Naive thymus-derived CD4-positive, alpha-beta T cell (primary cell): ENCODE results near the gene LILRB2. TPM values are rescaled to one million over a fixed set of nuclear protein-coding genes. Genes with fewer than 3 reads are reported as not detected.
"Not testable (repeated sequence)": the region's sequence is repeated elsewhere in the genome, so short reads cannot be mapped to it uniquely, and the experiment has no call there.

ENCODE experiments used
- ATAC-seq: fragments of 150-1000 bp; cut with Tn5 transposase; 2 replicates; pipeline ENCODE4 v1.10.0; 2021; ENCODE audit warnings: mild to moderate bottlenecking, moderate library complexity
- CTCF ChIA-PET: fragments of 350-600 bp; sonication (Branson Sonifier 250); formaldehyde crosslinking; loops from one replicate; lab custom pipeline; 2021; ENCODE audit warnings: antibody characterized with exemption; lab: Charles Lee
- POLR2A ChIA-PET: fragments of 350-600 bp; sonication (Branson Sonifier 250); formaldehyde crosslinking; loops from one replicate; lab custom pipeline; 2021; ENCODE audit warnings: antibody characterized with exemption, inconsistent platforms; lab: Charles Lee
- DNase-seq, 9 donors: peaks; one replicate each; pipeline versions ENCODE4 v3.0.0 to v3.0.0-alpha.2; 2020 to 2022; ENCODE audit warnings: mixed read lengths in 1 of 9
- H3K27ac ChIP-seq: one replicate; pipeline ENCODE4 v1.7.0; 2013; ENCODE audit warnings: mild to moderate bottlenecking, low read depth, low read length, moderate library complexity
- H3K27me3 ChIP-seq, 2 donors: one replicate each; pipeline ENCODE4 v1.7.0; 2013; ENCODE audit warnings: low read length in 2 of 2, mild to moderate bottlenecking in 2 of 2, moderate library complexity in 2 of 2; ENCODE audit not compliant: control insufficient read depth in 2 of 2, insufficient read depth in 2 of 2
- H3K36me3 ChIP-seq, 3 experiments: 1 replicate in 2 of 3; 2 replicates in 1 of 3; pipeline ENCODE4 v1.7.0; 2013; ENCODE audit warnings: low read length in 3 of 3, mild to moderate bottlenecking in 3 of 3, moderate library complexity in 1 of 3; ENCODE audit not compliant: insufficient read depth in 3 of 3, control insufficient read depth in 2 of 3
- H3K4me1 ChIP-seq, 2 donors: one replicate each; pipeline ENCODE4 v1.7.0; 2013; ENCODE audit warnings: low read length in 2 of 2, mild to moderate bottlenecking in 2 of 2, moderate library complexity in 1 of 2; ENCODE audit not compliant: control insufficient read depth in 2 of 2, insufficient read depth in 2 of 2
- H3K4me3 ChIP-seq: 2 replicates; pipeline ENCODE4 v1.7.0; 2013; ENCODE audit warnings: mild to moderate bottlenecking, low read length
- H3K9me3 ChIP-seq, 3 experiments: 1 replicate in 2 of 3; 2 replicates in 1 of 3; pipeline ENCODE4 v1.7.0; 2013; ENCODE audit warnings: low read length in 3 of 3; ENCODE audit not compliant: control insufficient read depth in 2 of 3
- H3K27ac Mint-ChIP-seq, 9 donors: one replicate each; pipeline ENCODE4 v1.8.0; 2020 to 2022; ENCODE audit warnings: mixed read lengths in 9 of 9, mild to moderate bottlenecking in 8 of 9, moderate library complexity in 5 of 9, inconsistent platforms in 2 of 9
- H3K27me3 Mint-ChIP-seq, 5 donors: one replicate each; pipeline ENCODE4 v1.8.0; 2021 to 2022; ENCODE audit warnings: mixed read lengths in 5 of 5, mild to moderate bottlenecking in 1 of 5
- H3K36me3 Mint-ChIP-seq, 5 donors: one replicate each; pipeline ENCODE4 v1.8.0; 2020 to 2022; ENCODE audit warnings: mixed read lengths in 5 of 5, mild to moderate bottlenecking in 3 of 5, inconsistent platforms in 1 of 5
- H3K4me1 Mint-ChIP-seq, 7 donors: one replicate each; pipeline ENCODE4 v1.8.0; 2020 to 2022; ENCODE audit warnings: mixed read lengths in 7 of 7, mild to moderate bottlenecking in 3 of 7, inconsistent platforms in 1 of 7
- H3K4me3 Mint-ChIP-seq, 10 donors: one replicate each; pipeline ENCODE4 v1.8.0; 2020 to 2022; ENCODE audit warnings: mild to moderate bottlenecking in 10 of 10, mixed read lengths in 10 of 10, moderate library complexity in 6 of 10, inconsistent platforms in 2 of 10
- H3K9me3 Mint-ChIP-seq, 11 donors: one replicate each; pipeline ENCODE4 v1.8.0; 2020 to 2022; ENCODE audit warnings: mixed read lengths in 11 of 11, mild to moderate bottlenecking in 4 of 11, inconsistent platforms in 1 of 11, moderate library complexity in 1 of 11
- intact Hi-C, 2 donors: fragments of 100-400 bp; cut with micrococcal nuclease; formaldehyde crosslinking; loops; one replicate each; pipeline ENCODE4 v1.15.1; 2023
- polyA plus RNA-seq, 2 donors: library from polyadenylated mRNA; unstranded; fragments of 300-500 nt; fragmentation: Illumina TruSeq; gene quantifications; one replicate each; pipeline ENCODE4 v1.2.3, GENCODE V29; 2021
- total RNA-seq, 6 experiments: library from RNA in 5 of 6; stranded (reverse) in 5 of 6; gene quantifications; 1 replicate in 5 of 6; 2 replicates in 1 of 6; pipeline ENCODE4 v1.2.3 and lab custom pipeline; 2021 to 2026

The LILRB2 gene
- 100 to 1,000 TPM in 1 of 5 experiments, 10 to 100 TPM in 1, 1 to 10 TPM in 2, not detected in 1; 1.5 to 131 (median 6.0) TPM for total RNA-seq
- under 1 TPM in 1 of 2 donors, not detected in 1; 0.12 TPM for polyA plus RNA-seq
- not detected for total RNA-seq (lab: John Stamatoyannopoulos, UW)

DNA sequence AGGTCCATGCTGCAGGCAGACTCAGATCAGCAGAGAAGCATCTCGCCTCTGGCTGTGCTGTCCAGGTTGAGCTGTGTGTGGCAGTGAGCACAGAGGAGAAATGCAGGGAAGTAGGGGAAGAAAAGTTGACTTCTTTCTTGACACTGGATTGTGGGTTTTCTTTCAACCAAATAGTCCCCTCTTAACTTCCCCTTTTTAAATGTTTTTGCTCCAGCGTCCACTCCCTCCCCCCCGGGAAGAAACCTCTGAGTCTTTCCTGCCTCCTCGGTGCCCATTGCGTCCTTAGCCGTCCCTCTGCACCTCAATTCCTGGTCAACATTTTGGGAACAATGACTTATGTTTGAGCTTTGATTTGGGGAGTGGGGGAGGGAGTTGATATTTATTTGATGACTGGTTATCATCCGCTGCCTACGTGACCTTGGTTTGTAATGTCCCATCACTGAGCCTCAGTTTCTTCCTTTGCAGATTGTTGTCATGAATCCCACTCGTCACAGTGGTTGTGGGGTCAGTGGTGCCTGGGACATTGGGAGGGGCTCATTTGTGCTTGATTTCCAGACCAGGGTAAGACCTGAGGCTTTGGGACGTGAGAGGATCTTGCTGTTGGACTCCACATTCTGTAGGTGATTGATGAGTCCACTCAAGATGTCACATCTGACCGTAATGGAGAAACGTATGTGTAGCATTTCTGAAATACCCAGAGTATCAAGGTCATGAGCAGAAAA, at the start of gene LILRB2:
Gene LILRB2, minus strand, starts transcription at position 104 of the 722 bp plus-strand sequence. CDS start 614 bp downstream, outside the sequence.
- intact Hi-C loops: no loop called here

DNA sequence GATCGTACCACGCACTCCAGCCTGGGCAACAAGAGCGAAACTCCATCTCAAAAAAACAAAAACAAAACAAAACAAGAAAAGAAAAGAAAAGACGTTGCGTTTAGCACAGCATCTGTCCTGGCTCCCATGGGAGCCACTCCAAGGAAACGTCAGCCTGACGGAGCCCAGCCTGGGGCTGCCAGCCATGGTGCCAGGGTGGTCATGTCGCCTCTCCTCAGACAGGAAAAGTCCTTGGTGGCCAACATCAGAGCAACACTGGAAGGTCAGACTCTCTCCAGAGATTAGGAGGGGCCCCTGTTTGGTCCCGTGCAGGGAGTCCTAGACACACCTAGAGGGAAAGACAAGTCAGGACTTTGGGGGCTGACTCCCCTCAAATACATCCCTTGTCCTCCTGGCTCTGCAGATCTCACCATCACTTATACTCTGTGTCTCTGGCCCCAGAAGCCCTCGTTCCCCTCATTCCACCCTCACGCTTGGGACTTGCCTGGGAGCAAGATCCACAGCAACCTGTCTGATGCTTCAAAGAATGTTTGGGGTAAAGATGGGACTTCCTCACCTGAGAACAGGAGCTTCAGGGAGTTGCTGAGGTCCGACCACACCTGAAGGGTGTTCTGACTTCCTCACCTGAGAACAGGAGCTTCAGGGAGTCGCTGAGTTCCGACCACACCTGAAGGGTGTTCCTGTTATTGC, 48.7 kb upstream of the LILRB2 start:
- ChIA-PET CTCF (interaction anchor here (0.9 to 1.6 kb wide), 3 partner anchors 8 to 61 kb away, joined by 4 read pairs; no protein-coding TSS in a partner anchor), POLR2A (no interaction called here)
- Histone ChIP-seq H3K9me3 (no peaks in the 10 kb centered on the region), H3K36me3 (no peaks in the 10 kb centered on the region), H3K4me1 (peaks cover 0 to 7% of the 10 kb centered on the region in 2 donors), H3K4me3 (no peak overlapping the region), H3K27ac (no peak overlapping the region), H3K27me3 (no peaks in the 10 kb centered on the region)
- no peak overlapping the region for H3K4me3 Mint-ChIP-seq
- no peaks in the 10 kb centered on the region for H3K36me3 Mint-ChIP-seq
- H3K27me3 Mint-ChIP-seq: peaks cover 0 to 16% (median 3%) of the 10 kb centered on the region in 5 donors
- ATAC-seq: no peak
- peaks cover 5 to 21% (median 14%) of the 10 kb centered on the region in 7 donors for H3K4me1 Mint-ChIP-seq
- H3K27ac Mint-ChIP-seq: peak overlapping the region in 1 of 9 donors; percentile 70
- intact Hi-C loops: loop anchor here (5.0 kb wide), 2 partner anchors 108 to 118 kb away; partner anchors contain the start of gene LENG8 (in 1 of the 2)
- no peaks in the 10 kb centered on the region for H3K9me3 Mint-ChIP-seq
- DNase-seq: no peak

More for the DNA sequence above, at the start of gene LILRB2:
- Mint-ChIP-seq H3K9me3 (no peaks in the 10 kb centered on the region), H3K4me3 (peak within 1 kb of the TSS in 1 of 10 donors; percentile 27), H3K36me3 (peaks cover 0 to 5% (median 0%) of the 10 kb centered on the region in 5 donors), H3K4me1 (peaks cover 0 to 11% (median 6%) of the 10 kb centered on the region in 7 donors), H3K27ac (no peak within 1 kb of the TSS), H3K27me3 (peaks cover 27 to 37% (median 28%) of the 10 kb centered on the region in 5 donors)
- no peaks in the 10 kb centered on the region for H3K36me3 ChIP-seq
- no peaks in the 10 kb centered on the region for H3K9me3 ChIP-seq
- H3K4me1 ChIP-seq: no peaks in the 10 kb centered on the region
- H3K27ac ChIP-seq: no peak within 1 kb of the TSS
- DNase-seq (no peak), ATAC-seq (peak; percentile 47)
- CTCF ChIA-PET: no interaction called here
- H3K4me3 ChIP-seq: no peak within 1 kb of the TSS
- no peaks in the 10 kb centered on the region for H3K27me3 ChIP-seq
- POLR2A ChIA-PET: no interaction called here

DNA sequence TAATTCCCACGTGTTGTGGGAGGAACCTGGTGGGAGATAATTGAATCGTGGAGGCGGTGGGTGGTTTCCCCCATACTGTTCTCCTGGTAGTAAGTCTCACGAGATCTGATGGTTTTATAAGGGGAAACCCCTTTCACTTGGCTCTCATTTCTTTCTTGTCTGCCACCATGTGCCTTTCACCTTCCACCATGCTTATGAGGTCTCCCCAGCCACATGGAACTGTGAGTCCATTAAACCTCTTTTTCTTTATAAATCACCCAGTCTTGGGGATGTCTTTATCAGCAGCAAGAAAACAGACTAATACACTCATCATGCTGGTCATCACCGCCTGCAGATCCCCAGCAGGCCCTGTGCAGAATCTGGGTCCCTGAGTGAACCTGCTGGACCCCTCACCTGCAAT, 47.9 kb upstream of the LILRB2 start:
- H3K4me3 ChIP-seq, DNase-seq, H3K9me3 Mint-ChIP-seq, H3K27me3 ChIP-seq, H3K9me3 ChIP-seq, H3K36me3 ChIP-seq, H3K36me3 Mint-ChIP-seq, ATAC-seq, H3K4me1 ChIP-seq, H3K4me3 Mint-ChIP-seq, H3K27ac ChIP-seq: not testable (repeated sequence)
- CTCF ChIA-PET: interaction anchor here (6.4 kb wide), 1 partner anchor 62 kb away, joined by 135 read pairs; no protein-coding TSS in a partner anchor
- intact Hi-C loops: loop anchor here (5.0 kb wide), 2 partner anchors 109 to 119 kb away; partner anchors contain the start of gene LENG8 (in 1 of the 2)
- POLR2A ChIA-PET: interaction anchor here (5.2 kb wide), 1 partner anchor 60 kb away, joined by 20 read pairs; no protein-coding TSS in a partner anchor
- peaks cover 4 to 21% (median 14%) of the 10 kb centered on the region in 7 donors for H3K4me1 Mint-ChIP-seq
- peak overlapping the region in 2 of 9 donors; percentile 51 to 63 for H3K27ac Mint-ChIP-seq
- peaks cover 0 to 18% (median 0%) of the 10 kb centered on the region in 5 donors for H3K27me3 Mint-ChIP-seq

DNA sequence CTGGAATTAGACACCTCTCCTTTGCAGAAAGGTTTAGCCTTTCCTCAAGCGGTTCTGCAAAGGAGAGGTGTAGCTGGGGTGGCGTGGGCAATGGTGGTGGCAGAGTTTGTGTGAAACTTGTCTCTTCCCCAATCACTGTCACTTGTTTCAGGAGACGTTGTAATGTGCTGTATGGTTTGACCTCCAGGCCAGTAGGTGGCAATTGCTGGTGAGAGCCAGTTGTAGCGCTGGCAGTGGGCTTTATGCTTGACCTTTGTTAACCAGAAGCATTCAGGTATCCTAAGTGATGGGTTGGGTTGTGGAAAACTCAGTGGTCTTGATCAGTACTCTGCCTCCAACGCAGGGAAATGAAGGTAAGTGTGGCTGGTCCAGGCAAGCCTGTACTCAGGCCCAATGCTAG, 44.7 kb upstream of the LILRB2 start:
- Mint-ChIP-seq H3K4me3 (no peak overlapping the region), H3K4me1 (peaks cover 4 to 21% (median 14%) of the 10 kb centered on the region in 7 donors), H3K9me3 (peaks cover 0 to 1% (median 0%) of the 10 kb centered on the region in 11 donors), H3K36me3 (no peaks in the 10 kb centered on the region), H3K27ac (no peak overlapping the region), H3K27me3 (peaks cover 4 to 19% (median 5%) of the 10 kb centered on the region in 5 donors)
- intact Hi-C loops: loop anchor here (1.0 to 5.0 kb wide), 4 partner anchors 29 to 122 kb away; partner anchors contain the start of gene LENG8 (in 1 of the 2)
- no peaks in the 10 kb centered on the region for H3K36me3 ChIP-seq
- CTCF ChIA-PET: interaction anchor here (0.5 to 6.4 kb wide), 6 partner anchors 8 to 100 kb away, joined by 3 to 135 read pairs (median 6); partner anchors contain the start of gene LILRA4
- no peak overlapping the region for H3K4me3 ChIP-seq
- ATAC-seq (no peak), DNase-seq (no peak)
- POLR2A ChIA-PET: interaction anchor here (0.9 to 5.2 kb wide), 3 partner anchors 46 to 65 kb away, joined by 3 to 20 read pairs (median 11); no protein-coding TSS in a partner anchor
- H3K27ac ChIP-seq: no peak overlapping the region
- H3K4me1 ChIP-seq: peaks cover 0 to 7% of the 10 kb centered on the region in 2 donors
- no peaks in the 10 kb centered on the region for H3K9me3 ChIP-seq
- no peaks in the 10 kb centered on the region for H3K27me3 ChIP-seq

DNA sequence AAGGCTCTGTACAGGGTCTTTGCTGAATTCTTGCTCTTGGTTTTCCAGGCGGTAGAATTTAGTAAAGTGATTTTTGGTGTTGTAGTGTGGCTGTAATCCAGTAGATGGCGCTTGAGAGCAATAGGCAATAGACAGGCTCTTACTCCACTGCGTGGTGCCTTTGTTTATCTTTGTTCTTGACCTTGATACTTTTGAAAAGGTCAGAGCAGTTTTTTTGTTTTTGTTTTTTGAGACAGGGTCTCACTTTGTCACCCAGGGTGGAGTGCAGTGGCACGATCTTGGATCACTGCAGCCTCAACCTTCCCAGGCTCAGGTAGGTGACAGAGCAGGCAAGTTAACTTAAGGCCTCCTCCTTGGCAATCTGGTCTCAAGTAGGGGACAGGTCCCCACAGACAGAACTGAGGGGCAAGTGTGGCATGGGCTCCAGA, 44.3 kb upstream of the LILRB2 start:
- peaks cover 4 to 21% (median 14%) of the 10 kb centered on the region in 7 donors for H3K4me1 Mint-ChIP-seq
- ChIA-PET POLR2A (interaction anchor here (0.9 to 5.2 kb wide), 3 partner anchors 46 to 65 kb away, joined by 3 to 20 read pairs (median 11); no protein-coding TSS in a partner anchor), CTCF (interaction anchor here (0.9 to 6.4 kb wide), 5 partner anchors 14 to 66 kb away, joined by 3 to 135 read pairs (median 5); partner anchors contain the start of gene LILRA4)
- no peak overlapping the region for H3K4me3 Mint-ChIP-seq
- intact Hi-C loops: loop anchor here (1.0 to 5.0 kb wide), 4 partner anchors 29 to 122 kb away; partner anchors contain the start of gene LENG8 (in 1 of the 2)
- H3K9me3 Mint-ChIP-seq: peaks cover 0 to 1% (median 0%) of the 10 kb centered on the region in 11 donors
- H3K27me3 ChIP-seq: no peaks in the 10 kb centered on the region
- DNase-seq (peak in 8 of 9 donors; percentile 35 to 74 (median 62)), ATAC-seq (peak; percentile 83)
- peaks cover 0 to 7% of the 10 kb centered on the region in 2 donors for H3K4me1 ChIP-seq
- H3K4me3 ChIP-seq: no peak overlapping the region
- H3K27ac ChIP-seq: no peak overlapping the region
- H3K36me3 Mint-ChIP-seq: no peaks in the 10 kb centered on the region
- no peak overlapping the region for H3K27ac Mint-ChIP-seq
- no peaks in the 10 kb centered on the region for H3K9me3 ChIP-seq
- peaks cover 4 to 23% (median 7%) of the 10 kb centered on the region in 5 donors for H3K27me3 Mint-ChIP-seq
- no peaks in the 10 kb centered on the region for H3K36me3 ChIP-seq

DNA sequence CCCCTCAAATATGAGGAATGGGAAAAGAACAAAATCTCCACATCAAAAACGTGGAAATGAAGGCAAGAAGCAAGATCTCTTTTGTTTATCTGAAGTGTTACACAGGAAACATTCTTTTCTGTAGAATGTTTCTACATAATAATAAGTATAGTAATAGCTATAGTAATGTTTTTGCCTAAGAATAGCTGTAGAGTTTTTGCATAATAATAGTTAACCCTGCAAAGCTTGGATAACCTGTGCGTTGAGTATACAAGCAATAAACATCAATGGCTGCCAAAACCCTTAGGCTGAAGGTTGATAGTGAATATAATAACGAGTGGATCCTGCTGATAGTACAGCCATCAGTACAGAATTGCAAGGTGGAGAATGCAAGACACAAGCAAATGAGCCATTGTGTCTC, 43.2 kb upstream of the LILRB2 start:
- ATAC-seq: no peak

More for the DNA sequence above, 43.2 kb upstream of the LILRB2 start:
- no peak overlapping the region for H3K27ac ChIP-seq
- ChIA-PET POLR2A (interaction anchor here (0.8 to 5.2 kb wide), 2 partner anchors 64 to 66 kb away, joined by 3 to 20 read pairs; no protein-coding TSS in a partner anchor), CTCF (interaction anchor here (0.6 to 6.4 kb wide), 8 partner anchors 15 to 155 kb away, joined by 3 to 135 read pairs (median 4); partner anchors contain the start of gene LILRA4)
- DNase-seq: no peak
- H3K4me1 ChIP-seq: peaks cover 0 to 7% of the 10 kb centered on the region in 2 donors
- H3K27me3 ChIP-seq: no peaks in the 10 kb centered on the region
- Mint-ChIP-seq H3K36me3 (no peaks in the 10 kb centered on the region), H3K4me3 (no peak overlapping the region), H3K27ac (no peak overlapping the region), H3K27me3 (peaks cover 4 to 31% (median 8%) of the 10 kb centered on the region in 5 donors), H3K9me3 (peaks cover 0 to 1% (median 0%) of the 10 kb centered on the region in 11 donors), H3K4me1 (peaks cover 4 to 21% (median 15%) of the 10 kb centered on the region in 7 donors)
- intact Hi-C loops: no loop called here
- H3K36me3 ChIP-seq: no peaks in the 10 kb centered on the region
- no peaks in the 10 kb centered on the region for H3K9me3 ChIP-seq
- no peak overlapping the region for H3K4me3 ChIP-seq
